ENCODE data around the gene ERV3-1.

Gene ERV3-1

GRCh38 chr7:64997164-64997908 is 9.2 kb downstream of the ERV3-1 start:
- Histone ChIP-seq H3K9ac (ENCODE audit: low read length) (no peak overlapping the region), H4K8ac (ENCODE audit: low read length) (no peak overlapping the region), H3K18ac (ENCODE audit: low read depth in 1 of 2, low read length in 2 of 2) (no peak overlapping the region), H3K27ac (ENCODE audit: low read length, poor library complexity, severe bottlenecking) (no peak overlapping the region), H3K27me3 (ENCODE audit: control insufficient read depth in 1 of 2, insufficient read depth in 1 of 2, low read length in 2 of 2) (no peaks in the 10 kb centered on the region), H2BK12ac (ENCODE audit: low read length in 2 of 2) (no peak overlapping the region), H4K91ac (ENCODE audit: low read length) (no peak overlapping the region), H3K4me3 (ENCODE audit: insufficient read depth in 1 of 2, low read depth in 1 of 2, low read length in 2 of 2) (no peak overlapping the region), H3K36me3 (ENCODE audit: control insufficient read depth in 1 of 2, insufficient read depth in 2 of 2, low read depth in 1 of 2, low read length in 2 of 2) (peaks cover 41 to 43% of the 10 kb centered on the region in 2 experiments), H3K23ac (ENCODE audit: low read length in 2 of 2) (no peak overlapping the region), H3K4ac (ENCODE audit: low read depth in 1 of 2, low read length in 2 of 2) (no peak overlapping the region), H2BK120ac (ENCODE audit: low read depth, low read length) (no peak overlapping the region), H2AFZ (ENCODE audit: low read depth, low read length) (no peak overlapping the region), H2AK5ac (ENCODE audit: low read length, severe bottlenecking) (no peak overlapping the region), H2BK15ac (ENCODE audit: low read depth, poor library complexity, severe bottlenecking) (no peak overlapping the region), H3K9me3 (ENCODE audit: control insufficient read depth, low read length) (peaks cover 72% of the 10 kb centered on the region), H2BK5ac (ENCODE audit: low read depth, low read length, poor library complexity, severe bottlenecking) (no peak overlapping the region), H3K79me1 (replicated peaks; ENCODE audit: low read length, poor library complexity, severe bottlenecking) (peaks cover 28% of the 10 kb centered on the region), H3K14ac (ENCODE audit: low read length in 2 of 2) (no peak overlapping the region), H3K4me2 (ENCODE audit: low read length, poor library complexity, severe bottlenecking) (no peak overlapping the region), H3K4me1 (ENCODE audit: control insufficient read depth, insufficient read depth, low read depth, low read length) (no peaks in the 10 kb centered on the region)
- WGBS: 98% methylated on average over 12 of the region's 12 CpGs
- no peak for DNase-seq

- Histone ChIP-seq H3K27me3 (ENCODE audit: control insufficient read depth in 1 of 2, insufficient read depth in 1 of 2, low read length in 2 of 2) (no peaks in the 10 kb centered on the region), H3K27ac (ENCODE audit: low read length, poor library complexity, severe bottlenecking) (no peak overlapping the region), H3K18ac (ENCODE audit: low read depth in 1 of 2, low read length in 2 of 2) (no peak overlapping the region), H2BK5ac (ENCODE audit: low read depth, low read length, poor library complexity, severe bottlenecking) (no peak overlapping the region), H4K8ac (ENCODE audit: low read length) (no peak overlapping the region), H2BK120ac (ENCODE audit: low read depth, low read length) (no peak overlapping the region), H2AK5ac (ENCODE audit: low read length, severe bottlenecking) (no peak overlapping the region), H3K23ac (ENCODE audit: low read length in 2 of 2) (no peak overlapping the region), H2AFZ (ENCODE audit: low read depth, low read length) (no peak overlapping the region), H3K79me1 (replicated peaks; ENCODE audit: low read length, poor library complexity, severe bottlenecking) (peaks cover 26% of the 10 kb centered on the region), H3K9ac (ENCODE audit: low read length) (no peak overlapping the region), H2BK15ac (ENCODE audit: low read depth, poor library complexity, severe bottlenecking) (no peak overlapping the region), H3K14ac (ENCODE audit: low read length in 2 of 2) (no peak overlapping the region), H2BK12ac (ENCODE audit: low read length in 2 of 2) (no peak overlapping the region), H3K4me1 (ENCODE audit: control insufficient read depth, insufficient read depth, low read depth, low read length) (no peaks in the 10 kb centered on the region), H3K36me3 (ENCODE audit: control insufficient read depth in 1 of 2, insufficient read depth in 2 of 2, low read depth in 1 of 2, low read length in 2 of 2) (peaks cover 38 to 43% of the 10 kb centered on the region in 2 experiments), H3K9me3 (ENCODE audit: control insufficient read depth, low read length) (peaks cover 77% of the 10 kb centered on the region), H4K91ac (ENCODE audit: low read length) (no peak overlapping the region), H3K4me2 (ENCODE audit: low read length, poor library complexity, severe bottlenecking) (no peak overlapping the region), H3K4me3 (ENCODE audit: insufficient read depth in 1 of 2, low read depth in 1 of 2, low read length in 2 of 2) (no peak overlapping the region), H3K4ac (ENCODE audit: low read depth in 1 of 2, low read length in 2 of 2) (no peak overlapping the region)
- no peak for DNase-seq
- WGBS: 97% methylated on average over 2 of the region's 2 CpGs
These were observed 10.2 kb downstream of the ERV3-1 start for GRCh38 chr7:64996305-64996704.

- Histone ChIP-seq H3K4me2 (ENCODE audit: low read length, poor library complexity, severe bottlenecking) (no peak overlapping the region), H3K4me1 (ENCODE audit: control insufficient read depth, insufficient read depth, low read depth, low read length) (no peaks in the 10 kb centered on the region), H3K79me1 (replicated peaks; ENCODE audit: low read length, poor library complexity, severe bottlenecking) (peaks cover 14% of the 10 kb centered on the region), H3K36me3 (ENCODE audit: control insufficient read depth in 1 of 2, insufficient read depth in 2 of 2, low read depth in 1 of 2, low read length in 2 of 2) (peaks cover 23 to 34% of the 10 kb centered on the region in 2 experiments), H3K27ac (ENCODE audit: low read length, poor library complexity, severe bottlenecking) (no peak overlapping the region), H3K4me3 (ENCODE audit: insufficient read depth in 1 of 2, low read depth in 1 of 2, low read length in 2 of 2) (peak overlapping the region in 1 of 2 experiments; percentile 23), H3K14ac (ENCODE audit: low read length in 2 of 2) (no peak overlapping the region), H2BK120ac (ENCODE audit: low read depth, low read length) (no peak overlapping the region), H2AFZ (ENCODE audit: low read depth, low read length) (no peak overlapping the region), H2BK5ac (ENCODE audit: low read depth, low read length, poor library complexity, severe bottlenecking) (no peak overlapping the region), H2BK15ac (ENCODE audit: low read depth, poor library complexity, severe bottlenecking) (no peak overlapping the region), H4K91ac (ENCODE audit: low read length) (no peak overlapping the region), H2BK12ac (ENCODE audit: low read length in 2 of 2) (no peak overlapping the region), H3K18ac (ENCODE audit: low read depth in 1 of 2, low read length in 2 of 2) (no peak overlapping the region), H3K9ac (ENCODE audit: low read length) (no peak overlapping the region), H3K9me3 (ENCODE audit: control insufficient read depth, low read length) (peaks cover 88% of the 10 kb centered on the region), H3K27me3 (ENCODE audit: control insufficient read depth in 1 of 2, insufficient read depth in 1 of 2, low read length in 2 of 2) (no peaks in the 10 kb centered on the region), H2AK5ac (ENCODE audit: low read length, severe bottlenecking) (no peak overlapping the region), H3K4ac (ENCODE audit: low read depth in 1 of 2, low read length in 2 of 2) (no peak overlapping the region), H4K8ac (ENCODE audit: low read length) (no peak overlapping the region), H3K23ac (ENCODE audit: low read length in 2 of 2) (no peak overlapping the region)
- 95% methylated on average over 7 of the region's 7 CpGs for WGBS
- DNase-seq: no peak
These were observed 12.6 kb downstream of the ERV3-1 start for GRCh38 chr7:64993901-64994300.

- H2BK120ac ChIP-seq (ENCODE audit: low read depth, low read length): no peak overlapping the region
- no peak overlapping the region for H3K4me2 ChIP-seq (ENCODE audit: low read length, poor library complexity, severe bottlenecking)
- H3K4me3 ChIP-seq (ENCODE audit: insufficient read depth in 1 of 2, low read depth in 1 of 2, low read length in 2 of 2): no peak overlapping the region
- H2BK15ac ChIP-seq (ENCODE audit: low read depth, poor library complexity, severe bottlenecking): no peak overlapping the region
- no peak overlapping the region for H3K18ac ChIP-seq (ENCODE audit: low read depth in 1 of 2, low read length in 2 of 2)
- no peak overlapping the region for H3K9ac ChIP-seq (ENCODE audit: low read length)
- H3K4me1 ChIP-seq (ENCODE audit: control insufficient read depth, insufficient read depth, low read depth, low read length): no peaks in the 10 kb centered on the region
- H2AFZ ChIP-seq (ENCODE audit: low read depth, low read length): no peak overlapping the region
- no peak overlapping the region for H3K4ac ChIP-seq (ENCODE audit: low read depth in 1 of 2, low read length in 2 of 2)
- H2BK12ac ChIP-seq (ENCODE audit: low read length in 2 of 2): no peak overlapping the region
- H3K27ac ChIP-seq (ENCODE audit: low read length, poor library complexity, severe bottlenecking): no peak overlapping the region
- H3K27me3 ChIP-seq (ENCODE audit: control insufficient read depth in 1 of 2, insufficient read depth in 1 of 2, low read length in 2 of 2): no peaks in the 10 kb centered on the region
- no peak overlapping the region for H4K91ac ChIP-seq (ENCODE audit: low read length)
- peaks cover 10% of the 10 kb centered on the region for H3K79me1 ChIP-seq (replicated peaks; ENCODE audit: low read length, poor library complexity, severe bottlenecking)
- H3K23ac ChIP-seq (ENCODE audit: low read length in 2 of 2): no peak overlapping the region
- H3K9me3 ChIP-seq (ENCODE audit: control insufficient read depth, low read length): peaks cover 91% of the 10 kb centered on the region
- peaks cover 19 to 27% of the 10 kb centered on the region in 2 experiments for H3K36me3 ChIP-seq (ENCODE audit: control insufficient read depth in 1 of 2, insufficient read depth in 2 of 2, low read depth in 1 of 2, low read length in 2 of 2)
- H4K8ac ChIP-seq (ENCODE audit: low read length): no peak overlapping the region
- 90% methylated on average over 5 of the region's 5 CpGs for WGBS
- H3K14ac ChIP-seq (ENCODE audit: low read length in 2 of 2): no peak overlapping the region
- DNase-seq: no peak
- no peak overlapping the region for H2BK5ac ChIP-seq (ENCODE audit: low read depth, low read length, poor library complexity, severe bottlenecking)
- H2AK5ac ChIP-seq (ENCODE audit: low read length, severe bottlenecking): no peak overlapping the region
These were observed 13.5 kb downstream of the ERV3-1 start for GRCh38 chr7:64992971-64993370.

All from mesenchymal stem cell (in vitro differentiated cells and primary cell).